Measurements from ENCODE around the gene GSN. TPM values are rescaled to one million over a fixed set of nuclear protein-coding genes. Genes with fewer than 3 reads are reported as not detected.

The GSN gene
- total and polyA plus RNA-seq, 9 of the 15 experiments (the other 6 are each of a cell fraction or from before 2014, with no cell fraction given): 0.39 to 16.6 (median 8.2) TPM

DNA sequence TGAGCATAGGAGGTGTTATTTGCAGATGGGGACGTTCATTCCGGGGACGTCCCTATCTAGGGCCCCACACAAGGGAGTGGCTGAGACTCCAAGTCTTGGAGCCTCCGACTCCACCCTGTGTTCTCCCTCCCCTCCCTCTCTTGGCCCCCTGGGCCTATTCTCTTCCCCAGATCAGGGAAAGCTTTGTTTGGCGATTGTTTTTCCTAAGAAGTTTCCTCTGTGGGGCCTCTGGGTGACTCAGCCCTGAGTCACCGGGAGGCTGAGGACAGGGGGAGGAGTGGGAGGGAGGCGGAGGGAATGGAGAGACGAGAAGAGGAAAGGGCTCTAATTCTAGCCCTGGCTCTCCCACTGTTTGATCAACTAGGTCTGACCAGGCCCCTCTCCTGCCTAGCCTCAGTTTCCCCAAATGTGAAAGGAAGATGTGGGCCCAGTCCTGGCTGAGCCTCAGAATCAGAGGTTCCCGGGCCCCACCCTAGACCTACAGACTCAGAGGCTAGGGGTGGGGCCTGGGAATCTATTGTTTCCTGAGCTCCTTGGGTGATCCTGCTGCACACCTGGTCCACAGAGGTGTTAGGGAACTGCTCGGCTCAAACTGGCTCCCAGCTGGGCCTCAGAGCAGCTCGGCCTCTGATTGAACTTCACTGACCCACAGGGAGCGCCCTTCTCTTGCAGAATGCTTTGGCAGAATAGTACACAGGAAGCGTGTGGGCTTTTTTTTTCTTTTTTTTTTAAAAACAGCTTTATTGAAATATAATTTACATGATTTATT is 19.2 kb downstream of the GSN start (continued):
- TF ChIP-seq, protein P1, sequence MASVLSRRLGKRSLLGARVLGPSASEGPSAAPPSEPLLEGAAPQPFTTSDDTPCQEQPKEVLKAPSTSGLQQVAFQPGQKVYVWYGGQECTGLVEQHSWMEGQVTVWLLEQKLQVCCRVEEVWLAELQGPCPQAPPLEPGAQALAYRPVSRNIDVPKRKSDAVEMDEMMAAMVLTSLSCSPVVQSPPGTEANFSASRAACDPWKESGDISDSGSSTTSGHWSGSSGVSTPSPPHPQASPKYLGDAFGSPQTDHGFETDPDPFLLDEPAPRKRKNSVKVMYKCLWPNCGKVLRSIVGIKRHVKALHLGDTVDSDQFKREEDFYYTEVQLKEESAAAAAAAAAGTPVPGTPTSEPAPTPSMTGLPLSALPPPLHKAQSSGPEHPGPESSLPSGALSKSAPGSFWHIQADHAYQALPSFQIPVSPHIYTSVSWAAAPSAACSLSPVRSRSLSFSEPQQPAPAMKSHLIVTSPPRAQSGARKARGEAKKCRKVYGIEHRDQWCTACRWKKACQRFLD (CRISPR knock-in tag; IDR thresholded peaks at IDR 0.05): peak; percentile 68
- TF ChIP-seq RBFOX2 (IDR thresholded peaks at IDR 0.05; ENCODE audit: low read depth, low read length): peak; percentile 51
- TF ChIP-seq TBP (optimal IDR thresholded peaks at IDR 0.05; ENCODE audit: low read depth, low read length): peak; percentile 37
- TF ChIP-seq MCM3 (IDR thresholded peaks at IDR 0.05): no peak
- TF ChIP-seq ZNF699 (CRISPR knock-in tag; IDR thresholded peaks at IDR 0.05; ENCODE audit: insufficient replicate concordance): no peak
- TF ChIP-seq, protein P2, sequence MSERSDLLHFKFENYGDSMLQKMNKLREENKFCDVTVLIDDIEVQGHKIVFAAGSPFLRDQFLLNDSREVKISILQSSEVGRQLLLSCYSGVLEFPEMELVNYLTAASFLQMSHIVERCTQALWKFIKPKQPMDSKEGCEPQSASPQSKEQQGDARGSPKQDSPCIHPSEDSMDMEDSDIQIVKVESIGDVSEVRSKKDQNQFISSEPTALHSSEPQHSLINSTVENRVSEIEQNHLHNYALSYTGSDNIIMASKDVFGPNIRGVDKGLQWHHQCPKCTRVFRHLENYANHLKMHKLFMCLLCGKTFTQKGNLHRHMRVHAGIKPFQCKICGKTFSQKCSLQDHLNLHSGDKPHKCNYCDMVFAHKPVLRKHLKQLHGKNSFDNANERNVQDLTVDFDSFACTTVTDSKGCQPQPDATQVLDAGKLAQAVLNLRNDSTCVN (CRISPR knock-in tag; IDR thresholded peaks at IDR 0.05): no peak
- TF ChIP-seq, protein P3, sequence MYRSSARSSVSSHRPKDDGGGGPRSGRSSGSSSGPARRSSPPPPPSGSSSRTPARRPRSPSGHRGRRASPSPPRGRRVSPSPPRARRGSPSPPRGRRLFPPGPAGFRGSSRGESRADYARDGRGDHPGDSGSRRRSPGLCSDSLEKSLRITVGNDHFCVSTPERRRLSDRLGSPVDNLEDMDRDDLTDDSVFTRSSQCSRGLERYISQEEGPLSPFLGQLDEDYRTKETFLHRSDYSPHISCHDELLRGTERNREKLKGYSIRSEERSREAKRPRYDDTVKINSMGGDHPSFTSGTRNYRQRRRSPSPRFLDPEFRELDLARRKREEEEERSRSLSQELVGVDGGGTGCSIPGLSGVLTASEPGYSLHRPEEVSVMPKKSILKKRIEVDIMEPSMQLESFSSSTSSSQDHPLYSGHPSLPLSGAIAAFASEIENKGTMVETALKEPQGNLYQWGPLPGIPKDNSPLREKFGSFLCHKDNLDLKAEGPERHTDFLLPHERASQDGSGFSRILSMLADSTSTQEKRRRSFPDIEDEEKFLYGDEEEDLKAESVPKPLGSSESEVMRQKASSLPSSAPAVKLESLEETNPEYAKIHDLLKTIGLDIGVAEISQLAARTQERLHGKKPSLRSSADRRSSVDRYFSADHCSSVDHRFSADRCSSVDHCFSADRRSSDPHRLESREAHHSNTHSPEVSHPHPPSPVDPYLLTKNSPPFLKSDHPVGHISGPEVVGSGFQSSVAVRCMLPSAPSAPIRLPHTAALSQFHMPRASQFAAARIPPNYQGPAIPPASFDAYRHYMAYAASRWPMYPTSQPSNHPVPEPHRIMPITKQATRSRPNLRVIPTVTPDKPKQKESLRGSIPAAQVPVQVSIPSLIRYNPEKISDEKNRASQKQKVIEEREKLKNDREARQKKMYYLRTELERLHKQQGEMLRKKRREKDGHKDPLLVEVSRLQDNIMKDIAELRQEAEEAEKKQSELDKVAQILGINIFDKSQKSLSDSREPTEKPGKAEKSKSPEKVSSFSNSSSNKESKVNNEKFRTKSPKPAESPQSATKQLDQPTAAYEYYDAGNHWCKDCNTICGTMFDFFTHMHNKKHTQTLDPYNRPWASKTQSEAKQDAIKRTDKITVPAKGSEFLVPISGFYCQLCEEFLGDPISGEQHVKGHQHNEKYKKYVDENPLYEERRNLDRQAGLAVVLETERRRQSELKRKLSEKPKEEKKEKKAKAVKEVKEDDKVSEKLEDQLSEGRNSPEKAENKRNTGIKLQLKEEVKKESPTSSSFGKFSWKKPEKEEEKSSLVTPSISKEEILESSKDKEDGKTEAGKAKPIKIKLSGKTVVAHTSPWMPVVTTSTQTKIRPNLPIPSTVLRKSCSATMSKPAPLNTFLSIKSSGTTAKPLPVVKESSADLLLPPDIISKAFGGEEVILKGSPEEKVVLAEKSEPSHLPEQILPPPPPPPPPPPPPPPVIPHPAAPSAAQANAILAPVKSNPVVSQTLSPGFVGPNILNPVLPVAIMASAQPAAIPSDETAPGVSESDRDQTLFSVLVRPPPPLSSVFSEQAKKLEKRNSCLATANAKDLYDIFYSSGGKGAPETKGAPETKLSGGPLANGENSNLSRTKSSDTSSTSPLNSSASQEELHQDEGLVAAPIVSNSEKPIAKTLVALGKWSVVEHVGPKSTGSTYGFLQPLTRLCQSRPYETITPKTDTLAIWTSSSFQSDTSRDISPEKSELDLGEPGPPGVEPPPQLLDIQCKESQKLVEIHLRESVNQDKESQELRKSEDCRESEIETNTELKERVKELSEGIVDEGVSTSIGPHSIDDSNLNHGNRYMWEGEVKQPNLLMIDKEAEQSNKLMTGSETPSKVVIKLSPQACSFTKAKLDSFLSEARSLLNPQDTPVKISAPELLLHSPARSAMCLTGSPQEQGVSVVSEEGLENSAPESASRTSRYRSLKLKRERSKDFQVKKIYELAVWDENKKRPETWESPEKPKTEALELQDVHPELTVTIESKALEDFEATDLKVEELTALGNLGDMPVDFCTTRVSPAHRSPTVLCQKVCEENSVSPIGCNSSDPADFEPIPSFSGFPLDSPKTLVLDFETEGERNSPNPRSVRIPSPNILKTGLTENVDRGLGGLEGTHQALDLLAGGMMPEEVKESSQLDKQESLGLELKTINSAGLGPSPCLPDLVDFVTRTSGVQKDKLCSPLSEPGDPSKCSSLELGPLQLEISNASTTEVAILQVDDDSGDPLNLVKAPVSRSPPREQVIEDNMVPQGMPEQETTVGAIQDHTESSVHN (IDR thresholded peaks at IDR 0.05; ENCODE audit: borderline replicate concordance in 1 of 2, low read depth in 1 of 2): peak in 1 of 2 experiments; percentile 63; a peak in 1 of 4 replicates
- no peak for TF ChIP-seq FOXJ2 (tag; IDR thresholded peaks at IDR 0.05)
- TF ChIP-seq ZNF316 (IDR thresholded peaks at IDR 0.05): peak; percentile 49
- TF ChIP-seq, protein P4, sequence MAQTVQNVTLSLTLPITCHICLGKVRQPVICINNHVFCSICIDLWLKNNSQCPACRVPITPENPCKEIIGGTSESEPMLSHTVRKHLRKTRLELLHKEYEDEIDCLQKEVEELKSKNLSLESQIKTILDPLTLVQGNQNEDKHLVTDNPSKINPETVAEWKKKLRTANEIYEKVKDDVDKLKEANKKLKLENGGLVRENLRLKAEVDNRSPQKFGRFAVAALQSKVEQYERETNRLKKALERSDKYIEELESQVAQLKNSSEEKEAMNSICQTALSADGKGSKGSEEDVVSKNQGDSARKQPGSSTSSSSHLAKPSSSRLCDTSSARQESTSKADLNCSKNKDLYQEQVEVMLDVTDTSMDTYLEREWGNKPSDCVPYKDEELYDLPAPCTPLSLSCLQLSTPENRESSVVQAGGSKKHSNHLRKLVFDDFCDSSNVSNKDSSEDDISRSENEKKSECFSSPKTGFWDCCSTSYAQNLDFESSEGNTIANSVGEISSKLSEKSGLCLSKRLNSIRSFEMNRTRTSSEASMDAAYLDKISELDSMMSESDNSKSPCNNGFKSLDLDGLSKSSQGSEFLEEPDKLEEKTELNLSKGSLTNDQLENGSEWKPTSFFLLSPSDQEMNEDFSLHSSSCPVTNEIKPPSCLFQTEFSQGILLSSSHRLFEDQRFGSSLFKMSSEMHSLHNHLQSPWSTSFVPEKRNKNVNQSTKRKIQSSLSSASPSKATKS (CRISPR knock-in tag; IDR thresholded peaks at IDR 0.05): no peak

Data from K562 (cell line).